Stimulated activated CD8-positive, alpha-beta memory T cell treated with anti-CD3 and anti-CD28 coated beads, Interleukin-12 subunit alpha, Interleukin-12 subunit beta, amount 100 ng/mL, for 4 hours (primary cell): ENCODE results near the gene TPPP.
A peak's percentile ranks its signal among the peaks of the same experiment; 100 is the strongest.

Experiments used
- DNase-seq: peaks from one replicate; pipeline ENCODE4 v3.0.0-alpha.2; 2020; ENCODE audit warnings: low read depth

The TPPP gene

DNA sequence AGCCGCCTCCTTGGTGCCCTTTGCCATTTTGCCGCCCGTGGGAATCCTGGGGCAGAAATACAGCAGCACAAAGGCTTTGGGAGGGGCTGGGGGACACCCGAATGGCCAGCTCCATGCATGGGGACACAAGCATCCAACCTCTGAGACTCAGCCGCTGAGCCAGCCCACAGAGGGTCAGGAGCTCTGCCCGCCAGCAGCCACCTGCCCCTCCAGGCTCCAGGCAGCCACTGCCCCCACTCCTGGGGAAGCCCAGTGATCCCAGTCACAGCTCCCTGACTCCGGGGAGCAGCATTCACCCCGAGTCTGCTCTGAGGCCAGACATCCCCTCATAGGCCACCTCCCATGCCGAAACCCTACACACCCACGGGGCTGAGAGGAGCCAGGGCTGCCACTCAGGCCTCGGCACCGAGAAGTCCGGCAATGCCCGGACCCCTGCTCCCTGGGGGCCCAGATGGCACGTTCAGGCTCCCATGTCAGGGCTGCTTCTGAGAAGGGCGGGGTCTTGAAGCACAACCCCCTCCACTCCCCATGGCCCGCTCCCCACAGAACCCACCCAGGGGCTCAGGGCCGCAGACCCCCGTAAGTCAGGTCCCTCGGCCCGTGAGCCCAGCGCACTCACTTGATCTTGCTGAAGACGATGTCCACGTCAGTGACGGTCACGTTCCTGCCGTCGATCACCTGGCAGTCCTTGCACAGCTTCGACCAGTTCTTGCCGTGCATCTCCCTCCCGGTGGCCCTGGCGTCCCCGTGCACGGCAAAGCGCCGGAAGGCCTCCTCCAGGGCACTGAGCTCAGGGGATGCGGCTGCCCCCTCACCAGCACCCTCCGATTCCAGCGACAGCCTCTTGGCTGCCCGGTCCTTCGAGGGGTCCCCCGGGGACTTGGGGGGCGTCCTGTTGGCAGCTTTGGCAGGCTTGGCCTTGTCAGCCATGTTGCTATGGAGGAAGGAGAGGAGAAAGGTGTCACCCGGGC lies 15.7 kb downstream of the TPPP start:
- DNase-seq, result no peak

DNA sequence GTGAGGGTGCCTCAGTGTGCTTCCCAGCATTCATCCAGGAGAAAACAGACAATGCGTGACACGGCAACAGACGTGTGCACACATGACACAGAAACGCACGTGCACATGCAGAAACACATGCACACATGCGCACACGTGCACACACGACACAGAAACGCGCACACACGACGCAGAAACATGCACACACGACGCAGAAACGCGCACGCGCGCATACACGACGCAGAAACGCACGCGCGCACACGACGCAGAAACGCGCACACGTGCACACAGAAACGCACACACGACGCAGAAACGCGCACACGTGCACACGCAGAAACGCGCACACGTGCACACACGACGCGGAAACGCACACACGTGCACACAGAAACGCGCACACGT lies 16.5 kb downstream of the TPPP start:
- no peak for DNase-seq

DNA sequence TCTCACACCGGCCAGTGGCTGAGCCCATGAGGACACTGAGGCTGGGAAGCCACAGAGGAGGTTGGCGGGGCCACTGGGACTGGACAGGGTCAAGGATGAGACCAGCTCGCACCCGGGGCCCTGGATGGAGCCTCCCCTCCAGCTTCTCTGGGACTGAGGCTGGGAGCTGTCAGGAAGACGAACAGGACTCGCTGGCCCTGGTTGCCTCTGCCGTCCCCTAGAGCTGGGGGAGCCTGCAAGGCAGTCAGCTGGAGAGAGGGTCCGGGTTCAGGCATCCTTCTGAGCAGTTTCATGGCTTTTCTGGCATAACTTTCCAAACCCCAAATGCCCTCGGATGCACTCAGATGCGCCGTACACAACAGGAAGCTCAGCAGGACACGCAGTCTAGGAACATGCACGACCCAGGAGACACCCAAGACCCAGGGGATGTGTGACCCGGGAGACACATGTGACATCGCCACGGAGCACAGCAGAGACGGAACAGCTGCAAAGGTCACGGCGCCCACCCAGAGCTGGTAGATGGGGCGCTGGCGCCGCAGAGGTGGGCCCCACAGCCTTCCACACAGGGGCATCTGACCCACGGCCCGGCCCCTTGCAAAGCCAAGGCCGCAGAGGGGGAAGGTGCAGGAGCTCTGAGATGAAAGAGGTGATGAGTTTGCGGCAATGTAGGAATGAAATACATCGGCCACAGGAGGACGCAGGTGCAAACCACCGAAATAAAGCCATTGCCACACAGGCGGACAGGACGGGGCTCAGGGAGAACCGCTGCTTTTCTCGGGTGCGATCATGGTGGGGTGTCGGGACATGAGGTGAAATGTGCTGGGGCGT lies 17.1 kb downstream of the TPPP start:
- DNase-seq, result no peak

DNA sequence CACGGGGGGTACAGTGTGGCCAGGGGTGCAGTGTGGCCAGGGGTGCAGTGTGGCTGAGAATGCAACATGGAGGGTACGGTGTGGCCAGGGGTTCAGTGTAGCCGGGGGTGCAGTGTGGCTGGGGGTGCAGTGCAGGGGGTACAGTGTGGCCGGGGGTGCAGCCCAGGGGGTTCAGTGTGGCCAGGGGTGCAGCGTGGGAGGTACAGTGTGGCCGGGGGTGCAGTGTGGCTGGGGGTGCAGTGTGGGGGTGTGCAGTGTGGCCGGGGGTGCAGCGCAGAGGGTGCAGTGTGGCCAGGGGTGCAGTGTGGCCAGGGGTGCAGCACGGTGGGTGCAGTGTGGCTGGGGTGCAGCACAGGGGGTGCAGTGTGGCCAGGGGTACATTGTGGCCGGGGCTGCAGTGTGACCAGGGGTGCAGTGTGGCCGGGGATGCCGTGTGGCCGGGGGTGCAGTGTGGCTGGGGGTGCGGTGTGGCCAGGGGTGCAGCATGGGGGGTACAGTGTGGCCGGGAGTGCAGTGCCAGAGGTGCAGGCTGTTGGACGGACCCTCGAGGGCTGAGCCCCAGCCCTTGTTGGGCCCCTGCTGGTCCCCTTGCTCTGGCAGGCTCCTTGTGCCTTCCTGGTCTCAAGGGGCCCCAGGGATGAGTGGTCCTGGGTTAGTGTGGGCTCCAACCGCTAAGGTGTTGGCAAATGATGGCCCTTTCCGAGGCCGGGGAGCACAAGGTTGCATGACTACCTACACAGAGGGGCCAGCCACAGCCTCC lies 17.9 kb downstream of the TPPP start:
- no peak for DNase-seq

DNA sequence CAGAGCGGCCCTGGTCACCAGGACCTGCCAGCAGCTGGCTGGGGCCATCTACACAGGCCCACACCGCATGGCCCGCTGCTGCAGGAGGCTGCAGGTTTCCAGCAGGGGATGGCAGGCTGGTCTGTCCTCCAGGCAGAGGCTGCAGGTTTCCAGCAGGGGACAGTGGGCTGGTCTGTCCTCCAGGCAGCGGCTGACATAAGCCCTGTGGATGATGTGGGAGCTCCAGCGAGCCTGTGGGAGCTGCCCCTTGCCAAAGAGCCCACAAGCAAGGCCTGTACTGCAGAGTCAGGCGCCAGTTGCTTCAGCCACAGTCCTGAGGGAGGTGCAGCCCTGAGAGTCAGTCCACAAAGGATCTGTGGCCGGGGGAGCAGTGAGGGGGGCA lies 18.5 kb downstream of the TPPP start:
- no peak for DNase-seq

DNA sequence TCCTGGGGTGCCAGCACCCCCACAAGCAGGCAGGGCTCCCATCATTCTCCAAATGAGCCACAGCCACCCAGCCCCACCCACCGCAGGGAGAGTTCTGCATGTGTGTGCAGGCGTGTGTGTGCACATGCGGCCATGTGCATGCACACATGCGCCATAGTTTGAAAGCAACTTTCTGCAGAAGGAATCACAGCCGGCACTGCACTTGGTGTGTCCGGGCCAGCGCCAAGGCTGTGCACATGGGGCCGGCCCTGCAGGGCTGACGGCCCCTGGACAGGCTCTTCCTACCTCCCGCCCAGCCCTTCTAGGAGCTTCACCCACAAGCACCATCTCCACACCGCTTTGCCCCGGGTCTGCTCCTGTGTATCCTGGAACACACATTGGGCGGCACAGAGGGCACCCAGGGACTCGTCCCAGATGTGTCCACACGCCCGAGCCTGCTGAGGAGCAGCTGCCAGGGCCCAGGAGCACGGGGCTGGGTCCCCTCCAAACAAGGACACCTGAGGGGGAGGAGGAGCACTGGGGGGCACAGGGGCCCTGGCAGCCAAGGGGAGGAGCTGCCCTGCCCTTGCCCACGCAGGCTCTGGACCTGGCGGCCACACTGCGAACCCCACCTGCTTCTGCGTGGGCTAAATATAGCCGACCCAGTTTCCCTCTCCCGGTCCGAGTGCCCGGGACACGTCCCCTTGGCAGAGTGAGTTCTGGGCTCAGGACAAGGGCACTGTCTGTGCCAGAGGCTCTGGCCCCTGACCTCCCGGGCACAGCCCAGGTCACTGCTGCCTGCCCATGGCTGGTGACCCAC lies 19.1 kb downstream of the TPPP start:
- DNase-seq, result no peak

DNA sequence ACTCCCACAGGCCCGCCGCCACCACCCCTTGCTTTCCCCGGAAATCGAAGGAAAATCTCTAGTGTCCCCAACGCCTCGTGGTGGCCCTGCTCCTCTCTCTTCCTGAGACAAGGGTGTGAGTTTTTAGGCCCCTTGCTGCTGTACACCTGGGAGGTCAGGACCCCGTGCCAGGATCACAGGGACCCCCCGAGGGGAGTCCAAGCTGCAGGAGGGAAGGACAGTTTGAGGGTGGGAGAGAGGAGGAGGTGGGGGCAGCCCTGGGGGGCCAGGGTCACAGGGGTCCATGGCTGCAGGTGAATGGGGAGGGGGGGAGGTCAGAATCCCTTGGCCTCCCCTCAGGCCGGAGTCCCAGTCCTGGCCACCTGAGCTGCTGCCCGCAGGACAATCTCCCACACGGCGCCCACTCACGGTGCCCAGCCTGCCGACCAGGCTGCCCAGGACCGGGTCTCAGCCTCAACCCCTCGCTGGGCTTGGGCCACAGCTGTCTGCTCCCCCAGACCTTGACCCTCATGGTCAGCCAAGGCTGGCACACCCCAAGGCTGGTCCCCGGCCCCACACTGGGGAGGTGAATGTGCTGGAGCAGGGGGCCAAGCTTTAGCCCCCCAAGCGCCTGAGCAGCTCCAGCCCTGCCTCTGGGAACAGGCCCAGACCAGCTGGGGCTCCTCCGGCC lies 19.9 kb downstream of the TPPP start:
- no peak for DNase-seq

DNA sequence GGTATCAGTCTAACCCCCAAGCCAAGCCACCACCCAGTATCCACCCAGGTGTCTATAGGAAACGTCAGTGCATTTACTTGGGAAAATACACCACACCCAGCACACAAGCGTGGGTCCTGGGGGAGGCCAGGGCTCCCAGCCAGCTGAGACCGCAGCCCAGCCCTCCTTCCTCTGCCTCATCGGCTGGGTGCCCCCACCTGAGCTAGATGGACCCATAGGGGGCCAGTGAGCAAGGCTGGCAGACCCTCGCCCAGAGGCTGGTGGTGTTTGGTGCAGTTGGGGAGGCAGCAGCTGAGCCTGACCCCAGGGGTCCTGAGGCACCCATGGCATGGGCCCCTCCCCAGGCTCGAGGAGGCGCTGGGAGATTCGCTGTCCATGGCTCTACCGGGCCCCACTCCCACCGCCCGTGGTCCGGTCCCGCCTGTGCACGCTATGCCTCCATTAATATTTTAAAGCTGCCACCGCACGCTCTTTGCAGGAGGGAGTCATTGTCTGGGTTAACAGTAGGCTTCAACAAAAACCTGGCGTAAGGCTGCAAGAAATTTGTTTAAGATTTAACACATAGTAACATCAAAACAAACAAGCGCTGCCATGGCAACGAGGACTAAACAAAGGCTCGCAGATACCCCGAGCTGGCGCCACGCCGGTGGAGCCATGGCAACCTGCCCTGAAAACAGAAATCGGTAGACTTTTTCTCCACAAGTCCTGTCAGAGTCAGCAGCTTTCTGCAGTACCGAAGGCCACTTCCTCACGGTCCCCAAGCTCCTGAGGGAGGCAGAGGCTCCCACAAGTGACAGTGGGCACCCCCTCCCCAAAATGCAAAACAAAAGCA lies 20.6 kb downstream of the TPPP start:
- no peak for DNase-seq

DNA sequence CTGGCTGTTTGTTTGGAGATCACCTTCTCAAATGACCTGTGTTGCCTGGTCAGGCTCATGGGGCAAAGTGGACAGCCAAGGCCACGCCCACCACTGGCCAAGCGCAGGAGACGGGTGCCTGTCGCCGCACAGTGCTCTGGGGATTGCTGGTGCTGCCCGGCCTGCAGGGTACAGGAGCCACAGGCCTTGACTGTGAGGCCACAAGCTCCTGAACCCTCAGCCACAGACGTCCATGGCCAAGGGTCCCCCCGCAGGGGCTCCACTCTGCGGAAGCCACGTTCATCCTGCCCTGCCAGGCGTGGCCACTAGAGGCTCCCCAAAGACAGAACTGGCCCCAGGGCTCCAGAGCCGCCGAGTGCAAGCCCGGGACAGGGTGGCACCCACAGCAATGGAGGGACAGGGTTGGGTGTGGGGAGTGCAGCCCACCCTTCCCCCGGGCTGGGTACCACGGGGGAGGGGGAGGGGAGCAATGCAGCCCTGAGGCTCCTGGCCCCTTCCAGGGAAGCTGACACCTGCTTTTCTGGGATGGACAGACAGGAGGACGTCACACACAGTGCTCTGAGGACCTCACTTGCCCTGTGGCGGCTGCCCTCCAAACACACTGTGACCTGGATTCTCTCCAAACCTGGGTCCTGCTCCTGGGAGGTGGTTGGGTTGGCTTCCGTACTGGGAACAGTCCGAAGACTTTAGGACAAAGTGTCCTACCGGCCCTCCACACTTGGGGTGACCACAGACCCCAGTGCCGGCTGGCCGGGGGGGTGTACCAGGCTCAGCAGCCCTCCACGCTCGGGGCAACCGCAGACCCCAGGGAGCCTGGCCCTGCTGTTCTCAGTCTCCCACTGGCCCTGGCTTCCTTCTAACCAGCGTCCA lies 21.5 kb downstream of the TPPP start:
- peak; percentile 41 for DNase-seq

DNA sequence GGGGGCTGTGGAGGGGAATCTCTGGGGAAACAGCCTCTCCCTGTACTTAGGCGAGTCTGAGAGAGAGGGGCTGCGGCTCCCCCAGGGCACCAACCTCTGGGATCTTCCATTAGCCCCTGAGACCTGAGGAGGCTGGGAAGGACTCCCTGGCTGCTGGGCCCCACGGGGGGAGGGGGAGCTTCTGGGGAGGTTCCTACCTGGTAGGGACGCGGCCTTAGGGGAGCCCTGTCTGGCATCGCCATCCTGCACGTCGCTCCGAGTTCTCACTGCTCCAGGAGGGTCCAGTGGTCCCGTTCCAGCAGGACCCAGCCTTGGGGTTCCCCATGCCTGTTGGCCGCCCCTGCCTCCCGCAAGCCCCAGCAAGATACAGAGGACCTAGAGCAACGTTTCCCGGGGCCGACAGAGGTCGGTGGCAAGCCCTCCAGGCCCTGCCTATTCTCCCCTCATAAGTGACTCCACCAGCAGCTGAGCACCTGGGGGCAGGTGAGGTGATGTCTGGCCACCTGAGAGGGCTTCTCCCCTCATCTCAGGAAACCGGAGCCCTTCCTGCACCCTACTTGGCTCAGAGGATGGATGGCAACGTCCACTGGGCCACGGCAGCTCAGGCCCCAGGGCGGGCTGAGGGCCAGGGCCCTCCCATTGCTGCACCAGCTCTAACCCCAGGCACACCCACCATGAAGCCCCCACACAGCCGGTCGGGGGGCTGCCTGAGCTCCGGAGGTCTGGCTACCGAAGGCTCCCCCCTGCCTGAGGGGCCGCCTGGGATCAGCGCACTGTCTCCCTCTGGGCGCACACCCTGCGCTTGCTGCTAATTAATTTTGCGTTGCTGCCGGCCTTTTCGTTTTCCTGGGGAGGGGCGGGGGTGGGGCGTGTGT lies 22.5 kb downstream of the TPPP start:
- no peak for DNase-seq

DNA sequence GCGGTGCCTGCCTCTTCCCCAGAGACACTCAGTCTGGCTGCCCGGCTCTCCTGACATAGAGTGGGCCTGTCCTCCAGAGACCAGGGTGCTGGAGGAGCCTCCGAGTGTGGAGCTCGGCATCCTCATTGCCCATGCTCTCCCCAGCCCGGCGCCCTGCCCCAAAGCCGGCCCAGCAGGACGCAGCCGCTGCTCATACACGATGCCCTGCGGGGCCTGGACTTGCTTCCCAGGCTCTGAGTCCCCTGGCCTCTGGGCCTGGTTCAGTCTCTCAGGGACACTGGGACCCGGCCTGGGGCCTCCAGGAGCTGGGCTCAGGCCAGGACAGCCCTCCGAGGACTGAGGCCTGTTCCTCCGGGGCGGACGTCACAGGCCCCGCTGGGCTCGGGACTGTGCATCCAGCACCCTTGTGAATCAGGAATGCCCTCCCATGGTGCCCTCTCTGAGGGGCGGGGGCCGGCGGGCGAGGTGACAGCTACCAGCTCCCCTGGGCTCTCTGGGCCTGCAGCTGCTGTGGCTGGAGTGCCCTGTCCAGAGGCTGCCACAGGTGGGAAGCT lies 23.2 kb downstream of the TPPP start:
- DNase-seq, result no peak

DNA sequence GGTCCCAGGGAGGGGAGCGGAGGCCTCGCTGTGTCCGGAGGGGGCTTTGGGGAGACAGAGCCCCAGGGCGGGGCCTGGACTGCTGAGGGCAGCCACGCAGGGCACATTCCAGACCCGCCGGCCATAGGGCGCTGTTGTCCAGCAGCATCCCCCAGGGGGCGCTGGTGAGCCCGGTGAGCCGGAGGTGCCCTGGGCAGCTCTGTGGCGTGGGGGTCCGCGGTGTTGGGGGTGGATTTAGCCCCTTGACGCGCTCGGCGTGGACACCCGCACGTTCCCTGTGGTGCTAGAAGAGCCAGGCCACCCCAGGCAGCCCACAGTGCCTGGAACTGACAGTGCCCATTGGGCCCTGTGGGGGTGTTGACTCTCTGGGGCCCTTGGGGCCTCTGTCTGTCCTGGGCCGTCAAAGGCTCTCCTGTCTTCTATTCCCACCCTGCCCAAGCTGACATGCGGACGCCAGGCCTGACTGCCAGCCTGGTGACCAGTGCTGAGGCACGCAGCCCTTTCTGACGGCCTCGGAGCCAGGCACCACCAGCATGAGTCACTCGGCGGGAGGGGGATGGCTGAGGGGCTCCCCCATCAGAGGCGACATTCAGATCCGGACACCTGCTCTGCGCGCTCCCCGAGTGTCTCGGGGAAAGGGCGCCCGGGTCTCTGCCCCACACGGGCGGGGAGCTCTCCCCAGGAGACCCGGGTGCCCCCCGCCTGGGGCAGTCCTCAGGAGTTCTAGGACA lies 23.9 kb downstream of the TPPP start:
- DNase-seq, result no peak

DNA sequence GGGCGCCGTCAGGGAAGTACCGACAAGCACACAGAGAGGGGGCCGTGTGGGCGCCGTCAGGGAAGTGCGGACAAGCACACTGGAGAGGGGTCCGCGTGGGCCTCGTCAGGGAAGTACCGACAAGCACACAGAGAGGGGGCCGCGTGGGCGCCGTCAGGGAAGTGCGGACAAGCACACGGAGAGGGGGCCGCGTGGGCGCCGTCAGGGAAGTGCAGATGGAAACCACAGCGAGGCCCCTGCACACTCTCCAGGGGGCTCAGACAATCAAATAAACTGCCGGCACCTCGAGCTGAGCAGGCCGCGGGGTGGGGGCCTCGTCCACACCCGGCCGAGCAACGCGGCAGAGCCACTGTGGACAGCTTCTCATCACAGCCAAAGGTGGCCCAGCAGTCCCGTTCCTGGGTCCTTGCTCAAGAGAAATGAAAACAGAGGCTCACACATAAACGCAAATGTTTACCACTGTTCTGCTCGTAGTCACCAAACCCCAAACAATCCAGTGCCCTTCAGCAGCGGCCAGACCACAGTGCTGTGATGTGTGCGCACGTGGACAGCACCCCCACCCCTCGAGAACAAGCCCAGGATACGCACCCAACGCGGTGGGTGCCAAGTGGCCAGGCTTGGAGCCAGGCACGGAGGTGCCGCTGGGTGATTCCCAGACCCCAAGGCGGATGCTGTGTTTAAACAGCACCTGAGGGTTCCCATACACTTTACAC lies 24.7 kb downstream of the TPPP start:
- DNase-seq, result no peak

DNA sequence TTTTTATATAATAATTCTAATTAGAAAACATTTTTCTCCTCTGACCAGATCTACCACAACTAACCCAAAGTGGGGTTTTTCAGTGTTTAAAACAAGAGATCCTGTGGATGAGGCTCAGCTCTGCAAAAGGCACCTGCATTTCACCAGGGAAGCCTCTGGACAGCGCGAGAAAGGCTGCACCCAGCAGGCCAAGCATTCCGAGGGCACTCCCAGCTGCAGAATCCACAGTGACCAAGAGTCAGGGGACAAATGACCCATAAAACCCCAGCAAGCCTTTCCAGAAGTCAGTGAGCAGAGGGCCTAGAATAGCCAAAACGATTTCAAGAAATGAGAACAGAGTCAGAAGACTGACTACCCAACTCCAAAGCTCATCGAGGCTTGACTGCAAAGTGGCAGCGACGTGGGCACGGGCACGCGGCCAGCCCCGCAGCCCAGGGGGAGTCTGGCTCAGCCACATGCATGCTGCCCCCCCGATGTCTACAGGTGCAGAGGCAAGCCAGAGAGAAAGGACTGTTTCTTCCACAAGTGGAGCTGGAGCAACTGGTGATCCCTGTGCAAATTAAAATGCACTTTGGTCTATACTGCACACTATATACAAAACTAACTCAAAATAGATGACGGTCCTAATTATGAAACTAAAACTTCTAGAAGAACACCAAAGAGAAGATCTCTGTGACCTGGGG lies 26.2 kb downstream of the TPPP start:
- DNase-seq, result no peak

DNA sequence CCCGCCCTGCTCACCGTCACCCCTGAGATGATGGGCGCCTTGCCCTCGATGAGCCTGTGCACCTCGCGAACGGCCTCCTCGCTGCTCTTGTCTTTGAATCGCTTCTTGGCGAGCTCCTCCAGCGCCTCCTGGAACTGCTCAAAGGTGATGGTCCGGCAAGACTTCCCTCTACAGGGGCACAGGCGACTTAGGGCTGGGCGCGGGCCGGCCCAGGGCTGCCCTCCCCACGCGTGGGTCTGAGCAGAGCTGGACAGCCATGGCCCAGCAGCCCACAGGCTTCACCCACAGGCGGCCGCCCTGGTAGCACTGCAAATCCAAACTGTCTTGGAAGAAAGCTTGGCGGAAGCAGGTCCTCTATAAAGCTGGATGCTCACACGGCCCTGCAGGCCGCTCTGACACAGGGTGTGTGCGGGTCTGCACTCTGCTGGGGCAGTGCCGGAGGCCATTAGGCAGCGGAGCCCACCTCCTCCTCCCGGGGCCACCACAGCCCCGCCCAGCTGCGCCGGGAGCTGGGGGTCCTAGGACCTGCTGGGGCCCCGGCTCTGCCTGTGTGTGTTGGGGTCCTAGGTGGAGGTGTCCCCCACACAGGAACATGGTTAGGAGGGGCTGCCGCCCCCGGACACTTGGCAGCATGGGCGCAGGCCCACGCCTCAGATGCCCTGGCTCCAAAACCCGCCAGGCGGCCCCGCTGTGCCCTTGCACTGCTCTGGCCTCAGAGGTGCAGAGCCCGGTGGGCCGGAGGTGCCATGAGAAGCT lies 27.0 kb downstream of the TPPP start:
- DNase-seq, result no peak
